ENCODE measurements around the gene PCOLCE2.

PCOLCE2 gene

DNA sequence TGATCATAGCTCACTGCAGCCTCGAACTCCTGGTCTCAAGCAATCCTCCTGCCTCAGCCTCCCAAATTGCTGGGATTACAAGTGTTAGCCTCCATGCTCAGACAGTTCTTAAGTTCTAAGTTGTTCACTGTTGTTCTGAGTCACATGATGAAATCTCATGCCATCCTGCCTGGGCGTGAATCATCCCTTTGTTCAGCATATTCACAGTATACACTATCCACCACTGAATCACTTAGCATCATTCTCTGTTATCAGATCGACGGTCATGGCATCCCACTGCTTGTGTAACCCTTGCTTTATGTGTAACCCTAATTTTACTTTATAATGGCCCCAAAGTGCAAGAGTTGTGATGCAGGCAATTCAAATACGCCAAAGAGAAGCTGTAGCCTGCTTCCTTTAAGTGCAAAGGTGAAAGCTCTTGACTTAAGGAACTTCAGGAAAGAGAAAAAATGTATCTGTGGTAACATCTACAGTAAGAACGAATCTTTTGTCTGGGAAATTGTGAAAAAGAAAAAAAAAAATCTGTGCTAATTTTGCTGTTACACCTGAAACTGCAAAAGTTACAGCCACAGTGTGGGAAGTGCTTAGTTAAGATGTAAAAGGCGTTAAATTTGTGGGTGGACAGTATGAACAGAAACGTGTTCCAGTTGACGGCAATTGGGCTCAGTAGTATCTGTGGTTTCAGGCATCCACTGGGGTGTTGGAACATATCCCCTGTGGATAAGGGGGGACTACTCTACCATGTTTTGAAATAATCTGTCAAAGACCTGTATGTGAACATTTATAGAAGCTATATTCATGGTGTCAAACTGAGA lies 80.6 kb downstream of the PCOLCE2 start:
- DNase-seq (ENCODE audit: low read depth), result no peak

DNA sequence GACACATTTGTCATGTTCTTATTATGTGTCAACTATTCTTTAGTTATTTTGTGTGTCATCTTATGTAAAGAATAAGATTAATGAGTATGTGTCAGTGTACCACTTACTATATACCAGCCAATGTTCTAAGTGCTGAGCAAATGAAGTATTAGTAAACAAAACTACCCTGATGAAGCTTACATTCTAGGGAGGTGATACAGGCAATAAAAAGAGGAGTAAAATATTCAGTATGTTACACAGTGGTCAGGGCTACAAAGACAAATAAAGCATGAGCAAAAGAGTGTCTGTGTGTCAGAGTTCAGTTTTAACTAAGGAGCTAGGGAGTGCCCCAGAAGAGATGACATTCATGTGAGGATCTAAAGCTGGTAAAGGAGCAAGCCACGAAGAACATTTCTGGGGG lies 86.0 kb downstream of the PCOLCE2 start:
- DNase-seq (ENCODE audit: low read depth), result no peak

DNA sequence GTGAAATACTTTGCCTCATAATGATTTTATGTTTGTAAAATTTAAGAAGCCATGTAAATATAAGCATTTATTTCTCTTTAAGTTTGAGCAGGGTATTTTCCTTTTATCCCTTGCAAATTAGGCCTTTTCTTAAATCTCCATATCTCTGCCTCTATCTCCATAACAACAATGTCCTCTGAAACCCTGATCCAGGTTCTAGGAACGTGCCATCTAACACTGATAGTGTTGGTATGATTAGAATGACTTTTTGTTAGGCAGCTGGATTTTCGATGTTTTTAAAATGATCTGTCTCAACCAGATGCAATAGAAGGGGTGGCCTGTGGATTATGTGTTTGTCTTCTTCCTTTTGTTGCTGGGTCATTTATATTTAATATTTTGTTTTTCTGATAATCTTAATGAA lies 87.1 kb downstream of the PCOLCE2 start:
- no peak for DNase-seq (ENCODE audit: low read depth)

DNA sequence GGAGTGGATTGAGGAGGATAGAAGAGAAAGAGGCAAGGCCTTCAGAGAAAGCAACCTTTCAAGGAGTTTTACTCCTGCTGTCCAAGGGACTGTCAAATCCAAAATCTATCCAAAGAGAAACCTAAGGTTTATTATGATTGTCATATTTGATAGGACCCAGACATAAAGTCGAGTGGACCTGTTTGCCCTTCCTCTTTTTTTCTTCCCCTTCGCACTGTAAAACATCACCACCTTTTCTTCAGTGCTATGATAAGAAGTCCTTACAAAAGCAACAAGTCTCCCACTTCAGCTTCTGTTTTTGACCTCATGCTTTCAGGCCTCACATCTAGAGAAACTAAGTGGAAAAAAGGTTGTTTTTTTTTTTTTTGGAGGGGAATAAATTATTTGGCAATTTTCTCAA lies 92.1 kb downstream of the PCOLCE2 start:
- DNase-seq (ENCODE audit: low read depth), result no peak

DNA sequence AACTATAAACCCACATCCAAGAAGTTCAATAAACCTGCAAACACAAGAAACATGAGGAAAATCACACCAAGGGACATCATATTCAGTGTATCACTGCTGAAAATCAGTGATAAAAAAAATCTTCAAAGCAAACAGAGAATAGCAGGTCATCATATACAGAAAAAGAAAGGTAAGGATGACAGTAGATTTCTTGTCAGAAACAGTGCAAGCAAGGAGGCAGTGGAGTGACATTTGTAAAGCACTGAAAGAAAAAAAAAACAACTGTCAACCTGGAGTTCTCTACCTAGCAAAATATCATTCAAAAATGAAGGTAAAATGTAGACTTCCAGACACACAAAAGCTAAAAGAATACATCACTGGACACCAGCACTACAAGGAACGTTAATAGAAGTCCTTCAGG lies 93.6 kb downstream of the PCOLCE2 start:
- DNase-seq (ENCODE audit: low read depth), result no peak

DNA sequence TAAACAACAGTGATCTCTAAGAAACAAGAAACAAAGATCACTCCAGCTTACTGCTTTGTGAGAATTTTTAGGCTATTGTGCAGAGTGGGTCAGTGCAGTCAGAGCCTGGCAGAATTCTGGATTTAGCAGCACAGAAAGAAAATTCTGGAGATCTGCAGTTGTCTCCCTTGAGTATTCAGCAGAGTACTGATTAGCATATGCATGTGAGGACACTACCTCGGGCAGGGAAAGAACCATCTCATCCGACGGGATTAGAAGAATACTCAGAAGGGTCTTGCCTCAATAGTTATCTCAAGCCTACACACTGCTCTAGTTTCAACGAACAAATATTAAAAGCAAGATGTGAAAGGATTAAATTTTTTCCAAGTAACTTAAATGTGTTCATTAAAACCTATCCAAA lies 94.4 kb downstream of the PCOLCE2 start:
- no peak for DNase-seq (ENCODE audit: low read depth)

DNA sequence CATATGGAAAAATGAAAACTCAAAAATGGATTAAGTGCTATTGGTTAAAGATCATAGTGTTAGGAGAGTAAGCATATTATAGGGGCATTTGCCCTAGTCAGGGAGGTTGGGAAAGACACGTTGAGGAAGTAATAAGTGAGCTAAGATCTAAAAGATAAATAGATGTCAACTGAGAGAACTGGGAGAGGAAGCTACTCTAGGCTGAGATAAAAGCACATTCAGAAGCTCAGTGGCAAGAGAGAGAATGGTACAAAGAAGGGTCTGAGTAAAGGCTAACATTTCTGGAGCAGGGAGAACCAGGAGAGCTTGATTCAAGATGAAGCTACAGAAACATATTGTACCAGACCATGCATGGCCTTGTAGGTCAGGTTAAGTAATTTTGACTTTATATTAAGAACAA lies 101.2 kb downstream of the PCOLCE2 start:
- DNase-seq (ENCODE audit: low read depth), result no peak

DNA sequence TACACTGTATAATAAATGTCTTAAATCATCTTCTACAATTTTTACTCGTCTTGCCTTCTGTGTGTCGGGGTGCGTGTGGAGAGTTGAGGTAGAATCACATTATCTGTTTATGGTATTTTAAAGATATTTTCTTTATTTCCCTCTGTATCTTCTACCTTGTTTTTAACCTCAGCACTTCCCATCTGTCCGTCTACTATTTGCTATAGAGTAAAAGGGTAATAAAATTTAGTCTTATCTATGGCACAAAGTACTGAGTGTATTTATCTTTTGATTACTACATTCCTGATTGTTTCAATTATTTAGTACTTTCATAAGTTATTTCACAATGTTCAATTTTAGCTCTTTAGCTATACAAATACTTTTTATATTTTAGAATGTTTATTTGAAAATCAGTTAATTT lies 102.9 kb downstream of the PCOLCE2 start:
- no peak for DNase-seq (ENCODE audit: low read depth)

DNA sequence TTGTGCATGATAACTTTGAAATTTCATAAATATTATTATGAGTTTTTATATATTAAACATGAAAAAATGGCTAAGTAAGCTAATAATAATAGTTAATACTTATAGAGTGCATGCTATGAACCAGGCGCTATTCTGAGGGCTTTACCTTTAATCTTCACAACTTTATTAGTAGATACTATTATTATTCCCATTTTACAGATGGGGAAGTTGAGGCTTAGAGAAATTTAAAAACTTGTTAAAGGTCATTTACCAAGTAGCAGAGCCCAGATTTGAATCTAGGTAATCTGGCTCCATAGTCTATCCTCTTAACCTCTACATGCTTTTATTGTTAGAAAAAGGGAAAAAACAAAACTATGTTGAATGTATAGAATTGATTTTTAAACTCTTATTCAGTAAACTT lies 104.7 kb downstream of the PCOLCE2 start:
- no peak for DNase-seq (ENCODE audit: low read depth)

DNA sequence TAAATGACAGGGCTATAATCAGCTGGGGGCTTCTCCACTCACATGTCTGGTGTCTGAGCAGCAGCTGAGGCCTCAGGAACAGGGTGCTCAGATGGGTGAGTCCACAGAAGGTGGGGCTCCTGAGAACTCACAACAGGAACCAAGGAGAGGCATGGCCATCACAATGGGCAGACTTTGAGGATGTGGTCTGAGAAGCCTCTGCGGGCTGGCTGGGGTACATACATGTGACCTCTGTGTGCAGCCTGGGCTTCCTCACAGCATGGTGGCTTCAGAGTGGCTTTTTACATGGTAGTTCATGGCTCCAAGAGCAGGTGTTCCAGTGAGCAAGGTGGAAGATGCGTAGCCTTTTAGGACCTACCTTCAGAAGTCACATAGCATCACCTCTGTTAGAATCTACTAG lies 106.3 kb downstream of the PCOLCE2 start:
- no peak for DNase-seq (ENCODE audit: low read depth)

DNA sequence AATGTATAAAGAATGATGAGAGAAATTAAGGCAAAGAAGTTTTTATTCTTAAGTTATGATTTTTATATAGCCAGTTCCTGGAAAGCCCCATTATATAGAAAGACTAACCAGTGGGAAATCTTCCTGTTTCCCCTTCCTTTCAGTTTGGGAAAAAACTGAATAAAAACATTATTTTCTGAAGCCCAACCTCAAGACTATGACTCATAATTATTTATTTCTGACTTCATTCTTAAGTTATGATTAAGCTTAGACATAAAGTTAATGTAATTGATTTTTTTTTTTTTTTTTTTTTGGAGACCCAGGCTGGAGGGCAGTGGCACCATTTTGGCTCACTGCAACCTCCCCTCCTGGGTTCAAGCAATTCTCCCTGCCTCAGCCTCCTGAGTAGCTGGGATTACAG lies 109.3 kb downstream of the PCOLCE2 start:
- no peak for DNase-seq (ENCODE audit: low read depth)

DNA sequence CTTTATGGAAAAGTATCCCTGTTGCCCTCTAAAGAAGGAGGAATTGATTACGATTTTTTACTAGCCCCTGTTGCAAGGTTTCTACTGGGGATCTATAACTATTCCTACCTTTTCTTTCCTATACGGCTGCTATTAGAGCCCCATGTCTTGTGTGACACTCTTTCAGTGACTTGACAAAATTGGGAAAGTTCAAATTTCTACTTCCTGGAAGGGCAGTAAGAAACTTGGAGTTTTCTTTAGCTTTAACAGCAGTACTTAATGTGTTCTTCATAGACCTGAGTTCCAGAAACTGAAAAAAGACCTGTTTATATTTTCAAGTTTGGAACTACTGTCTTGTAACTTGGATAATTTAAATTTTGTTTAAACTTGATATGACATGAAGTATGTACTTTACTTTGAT lies 110.3 kb downstream of the PCOLCE2 start:
- DNase-seq (ENCODE audit: low read depth), result no peak

DNA sequence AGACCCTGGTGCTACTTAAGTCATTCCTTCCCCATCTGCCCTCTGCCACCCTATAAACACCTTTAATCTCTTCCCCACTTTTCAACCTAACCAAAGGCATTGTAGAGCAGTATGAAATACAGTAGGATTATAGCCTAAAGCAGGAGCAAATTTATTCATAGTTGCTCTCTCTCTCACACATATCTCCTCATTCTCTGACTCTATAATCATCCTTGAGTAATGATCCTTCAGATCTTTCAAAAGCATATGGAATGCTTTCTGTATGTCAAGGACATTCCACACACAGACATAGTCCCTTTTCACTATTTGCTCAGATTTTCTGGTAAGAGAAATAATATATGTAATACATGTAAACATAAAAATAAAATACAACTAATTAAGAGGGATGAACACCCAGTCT lies 111.0 kb downstream of the PCOLCE2 start:
- DNase-seq (ENCODE audit: low read depth), result no peak

DNA sequence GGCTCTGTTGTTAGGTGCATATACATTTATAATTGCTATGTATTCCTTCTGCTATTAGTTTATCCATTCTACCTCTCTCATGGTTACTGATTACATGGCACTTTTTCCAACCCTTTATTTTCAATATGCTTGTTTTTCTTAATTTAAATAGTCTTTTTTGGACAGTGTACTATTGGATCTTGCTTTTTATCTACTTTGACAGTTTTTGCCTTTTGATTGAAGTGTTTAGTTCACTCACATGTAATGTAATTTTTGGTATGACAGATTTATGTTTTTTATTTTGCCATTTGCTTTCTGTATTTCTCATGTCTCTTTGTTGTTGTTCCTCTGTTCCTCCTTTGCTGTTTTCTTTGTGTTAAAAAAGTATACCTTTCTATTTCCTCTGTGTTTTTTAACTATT lies 120.5 kb downstream of the PCOLCE2 start:
- DNase-seq (ENCODE audit: low read depth), result no peak
